Measurements from ENCODE around the gene BARHL1. TPM values are rescaled to one million over a fixed set of nuclear protein-coding genes. Genes with fewer than 3 reads are reported as not detected.

BARHL1 gene
- total RNA-seq, 6 donors from 2014 or later: not detected

DNA sequence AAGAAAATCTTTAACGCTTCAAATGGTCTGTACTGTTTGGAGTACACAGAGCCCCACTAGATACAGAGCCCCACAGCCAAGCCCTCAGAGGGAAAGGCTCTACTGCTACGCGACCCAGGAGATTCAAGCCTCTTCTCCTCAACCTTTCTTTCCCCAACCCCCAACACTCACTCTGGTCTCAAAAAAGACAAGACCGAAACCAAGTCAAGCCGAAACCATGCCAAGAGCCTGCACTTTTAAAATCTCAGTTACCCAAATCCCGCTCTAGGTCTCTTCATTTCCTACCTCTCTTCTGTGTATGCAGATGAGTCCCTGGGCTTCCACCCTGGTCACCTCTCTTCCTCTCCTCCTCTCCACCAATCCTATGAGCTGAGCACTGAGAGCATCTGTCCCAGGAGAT lies 31.9 kb downstream of the BARHL1 start:
- 82 to 83% methylated on average over 6 of the region's 6 CpGs for WGBS, 2 donors
- Histone ChIP-seq H3K4me3 (no peak overlapping the region), H3K27ac (no peak overlapping the region), H3K9me3 (no peaks in the 10 kb centered on the region), H3K4me1 (no peaks in the 10 kb centered on the region), H3K27me3 (no peaks in the 10 kb centered on the region), H3K36me3 (peaks cover 17 to 100% (median 64%) of the 10 kb centered on the region in 4 donors)
- no peak for ATAC-seq (ENCODE audit: low FRiP score in 2 of 2)
- no peak for DNase-seq
- no peak for TF ChIP-seq POLR2A (IDR thresholded peaks at IDR 0.05)
- no peak for TF ChIP-seq POLR2AphosphoS5 (IDR thresholded peaks at IDR 0.05)
- no peak for TF ChIP-seq EP300 (IDR thresholded peaks at IDR 0.05)
- TF ChIP-seq CTCF (IDR thresholded peaks at IDR 0.05): no peak

DNA sequence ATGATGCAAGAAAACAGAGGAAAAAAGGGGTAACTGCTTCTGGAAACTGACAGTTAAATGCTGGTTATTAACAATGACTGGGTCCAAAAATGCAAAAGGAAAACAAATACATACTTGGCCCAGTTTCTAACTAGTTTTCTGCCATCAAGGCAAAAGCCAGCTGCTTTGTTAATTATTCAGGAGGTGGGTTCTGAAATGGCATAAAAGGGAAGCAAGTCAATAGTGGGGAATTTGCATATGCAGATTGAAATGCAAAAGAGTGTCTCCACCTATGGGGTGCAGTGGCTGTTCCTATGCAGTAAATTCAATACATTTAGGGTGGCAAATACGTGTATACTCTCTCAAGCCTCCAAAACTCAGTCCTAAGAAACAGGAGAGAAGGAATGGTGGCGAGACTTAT lies 33.4 kb downstream of the BARHL1 start:
- ATAC-seq (ENCODE audit: low FRiP score in 2 of 2) (no peak), DNase-seq (no peak)
- TF ChIP-seq EP300 (IDR thresholded peaks at IDR 0.05) (no peak), POLR2AphosphoS5 (IDR thresholded peaks at IDR 0.05) (no peak)
- Histone ChIP-seq H3K27me3 (no peaks in the 10 kb centered on the region), H3K27ac (no peak overlapping the region), H3K4me3 (no peak overlapping the region), H3K4me1 (no peaks in the 10 kb centered on the region), H3K36me3 (peaks cover 17 to 89% (median 55%) of the 10 kb centered on the region in 4 donors), H3K9me3 (no peaks in the 10 kb centered on the region)
- 88 to 90% methylated on average over 2 of the region's 2 CpGs for WGBS, 2 donors

DNA sequence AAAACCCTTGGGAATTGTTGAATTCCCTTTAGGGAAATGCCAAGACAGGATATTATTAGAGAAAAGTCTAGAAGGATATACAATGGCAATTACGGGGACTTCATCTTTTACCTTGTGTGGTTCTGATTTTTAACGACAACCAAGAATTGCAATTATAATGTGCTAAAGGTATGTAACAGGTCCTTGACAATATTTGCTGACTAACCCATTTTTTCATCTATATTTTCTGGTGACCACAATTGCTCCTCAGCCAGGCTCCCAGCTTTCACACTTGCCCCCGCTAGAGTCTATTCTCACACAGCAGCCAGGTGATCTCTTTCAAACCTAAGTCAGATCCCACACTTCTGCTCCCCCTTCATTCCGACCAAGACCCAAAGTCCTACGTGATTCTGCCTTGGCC lies 34.3 kb downstream of the BARHL1 start:
- DNase-seq (no peak), ATAC-seq (ENCODE audit: low FRiP score in 2 of 2) (no peak)
- no peaks in the 10 kb centered on the region for H3K9me3 ChIP-seq
- peaks cover 12 to 83% (median 45%) of the 10 kb centered on the region in 4 donors for H3K36me3 ChIP-seq
- no peak overlapping the region for H3K27ac ChIP-seq
- TF ChIP-seq CTCF (IDR thresholded peaks at IDR 0.05) (no peak), POLR2AphosphoS5 (IDR thresholded peaks at IDR 0.05) (no peak), EP300 (IDR thresholded peaks at IDR 0.05) (no peak), POLR2A (IDR thresholded peaks at IDR 0.05) (no peak)
- H3K27me3 ChIP-seq: no peaks in the 10 kb centered on the region
- H3K4me3 ChIP-seq: no peak overlapping the region
- WGBS, 2 donors: 92 to 94% methylated on average over 5 of the region's 5 CpGs
- H3K4me1 ChIP-seq: no peaks in the 10 kb centered on the region

DNA sequence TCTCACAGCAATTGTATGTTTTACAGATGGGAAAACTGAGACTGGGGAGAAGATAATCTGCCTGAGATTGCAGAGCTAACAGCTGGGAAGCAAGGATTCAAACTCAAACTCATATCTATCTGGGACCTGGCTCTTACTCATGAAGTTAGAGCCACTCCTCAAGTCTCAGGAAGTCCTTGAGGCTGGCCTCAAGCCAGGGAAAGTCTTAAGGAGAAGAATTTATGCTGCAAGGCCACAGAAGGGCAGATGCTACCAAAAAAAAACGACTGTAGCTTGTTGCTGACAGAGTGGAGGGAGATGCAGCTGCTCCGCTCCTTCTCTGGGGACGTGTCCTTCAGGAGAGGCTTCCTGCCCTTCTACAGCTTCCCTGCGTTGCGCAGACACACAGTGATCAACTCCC lies 39.8 kb downstream of the BARHL1 start:
- H3K27ac ChIP-seq: no peak overlapping the region
- no peak for ATAC-seq (ENCODE audit: low FRiP score in 2 of 2)
- H3K4me1 ChIP-seq: no peaks in the 10 kb centered on the region
- no peaks in the 10 kb centered on the region for H3K27me3 ChIP-seq
- TF ChIP-seq POLR2AphosphoS5 (IDR thresholded peaks at IDR 0.05): no peak
- TF ChIP-seq CTCF (IDR thresholded peaks at IDR 0.05): no peak
- no peak for TF ChIP-seq POLR2A (IDR thresholded peaks at IDR 0.05)
- no peak for TF ChIP-seq EP300 (IDR thresholded peaks at IDR 0.05)
- 68 to 82% methylated on average over 5 of the region's 5 CpGs for WGBS, 2 donors
- no peak overlapping the region for H3K4me3 ChIP-seq
- peaks cover 0 to 64% (median 31%) of the 10 kb centered on the region in 4 donors for H3K36me3 ChIP-seq
- no peaks in the 10 kb centered on the region for H3K9me3 ChIP-seq
- peak in 1 of 2 donors; percentile 72 for DNase-seq

DNA sequence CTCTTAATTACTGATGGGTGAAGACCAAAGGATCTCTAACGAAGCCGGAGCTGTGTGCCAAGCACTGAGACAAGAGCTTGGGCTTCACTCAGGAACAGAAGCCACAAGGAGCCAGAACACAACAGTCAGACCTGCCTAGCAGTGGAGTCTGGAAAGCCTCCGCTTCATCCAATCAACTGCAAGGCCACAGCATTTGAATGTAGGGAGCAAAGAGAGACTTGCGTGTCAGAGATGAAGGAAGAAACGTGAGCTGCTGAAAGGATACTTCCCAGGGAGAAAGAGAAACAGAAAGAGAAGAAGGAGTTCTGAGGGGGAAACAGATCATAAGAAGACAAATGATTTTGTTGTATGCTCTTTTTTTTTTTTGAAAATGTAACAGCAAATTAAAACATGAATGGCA lies 43.9 kb downstream of the BARHL1 start:
- no peak overlapping the region for H3K4me3 ChIP-seq
- H3K27me3 ChIP-seq: no peaks in the 10 kb centered on the region
- peaks cover 15 to 79% (median 44%) of the 10 kb centered on the region in 4 donors for H3K36me3 ChIP-seq
- no peak for DNase-seq
- no peaks in the 10 kb centered on the region for H3K9me3 ChIP-seq
- ATAC-seq (ENCODE audit: low FRiP score in 2 of 2): no peak
- 87 to 91% methylated on average over 5 of the region's 5 CpGs for WGBS, 2 donors
- no peaks in the 10 kb centered on the region for H3K4me1 ChIP-seq
- H3K27ac ChIP-seq: no peak overlapping the region
- TF ChIP-seq CTCF (IDR thresholded peaks at IDR 0.05): no peak
- TF ChIP-seq POLR2AphosphoS5 (IDR thresholded peaks at IDR 0.05): no peak
- no peak for TF ChIP-seq EP300 (IDR thresholded peaks at IDR 0.05)
- TF ChIP-seq POLR2A (IDR thresholded peaks at IDR 0.05): no peak

All from upper lobe of left lung (tissue), 6 donors.